SH-SY5Y (cell line): ENCODE measurements around the gene BIRC6.

Experiments
- GATA2 ChIP-seq: IDR thresholded peaks from 2 replicates; pipeline ENCODE4 v1.6.1; 2011; ENCODE audit warnings: mild to moderate bottlenecking, low read depth, low read length
- GATA3 ChIP-seq: IDR thresholded peaks from 2 replicates; pipeline ENCODE4 v1.6.1; 2011; ENCODE audit warnings: low read depth, mild to moderate bottlenecking, low read length, moderate library complexity

The BIRC6 gene

GRCh38 chr2:32427672-32428610 lies 71.1 kb downstream of the BIRC6 start:
- TF ChIP-seq GATA3 (no peak), GATA2 (no peak)

- TF ChIP-seq GATA2 = no peak
- no peak for TF ChIP-seq GATA3
These were observed 74.0 kb downstream of the BIRC6 start for GRCh38 chr2:32430804-32431203.

GRCh38 chr2:32436150-32436549 lies 79.3 kb downstream of the BIRC6 start:
- no peak for TF ChIP-seq GATA3
- TF ChIP-seq GATA2 = no peak

GRCh38 chr2:32442020-32442467 lies 85.2 kb downstream of the BIRC6 start:
- TF ChIP-seq GATA2 = no peak
- no peak for TF ChIP-seq GATA3

GRCh38 chr2:32446369-32446768 lies 89.5 kb downstream of the BIRC6 start:
- no peak for TF ChIP-seq GATA2
- no peak for TF ChIP-seq GATA3

GRCh38 chr2:32450851-32451250 lies 94.0 kb downstream of the BIRC6 start:
- TF ChIP-seq GATA3 = no peak
- no peak for TF ChIP-seq GATA2

- TF ChIP-seq GATA2 = no peak
- TF ChIP-seq GATA3 = no peak
These were observed 95.7 kb downstream of the BIRC6 start for GRCh38 chr2:32452338-32453064.

GRCh38 chr2:32453242-32454062 lies 96.6 kb downstream of the BIRC6 start:
- no peak for TF ChIP-seq GATA2
- no peak for TF ChIP-seq GATA3

GRCh38 chr2:32455816-32456215 lies 99.0 kb downstream of the BIRC6 start:
- TF ChIP-seq GATA3 (no peak), GATA2 (no peak)

GRCh38 chr2:32456808-32457207 lies 100.0 kb downstream of the BIRC6 start:
- no peak for TF ChIP-seq GATA3
- TF ChIP-seq GATA2 = no peak

- TF ChIP-seq GATA2 (no peak), GATA3 (no peak)
These were observed 101.0 kb downstream of the BIRC6 start for GRCh38 chr2:32457814-32458213.

GRCh38 chr2:32463110-32463509 lies 106.3 kb downstream of the BIRC6 start:
- TF ChIP-seq GATA3 (no peak), GATA2 (no peak)

- TF ChIP-seq GATA3 = no peak
- TF ChIP-seq GATA2 = no peak
These were observed 107.6 kb downstream of the BIRC6 start for GRCh38 chr2:32464431-32464830.

- TF ChIP-seq GATA3 = no peak
- TF ChIP-seq GATA2 = no peak
These were observed 115.8 kb downstream of the BIRC6 start for GRCh38 chr2:32472605-32473004.
